Esophagus (tissue), 2 donors: Measurements from ENCODE around the gene AJAP1. TPM values are rescaled to one million over a fixed set of nuclear protein-coding genes. Genes with fewer than 3 reads are reported as not detected.

Source experiments
- H3K27ac ChIP-seq, 2 donors: one replicate each; pipeline ENCODE4 v1.5.1; 2013; ENCODE audit warnings: low read depth in 2 of 2, mild to moderate bottlenecking in 2 of 2, inconsistent platforms in 1 of 2, low read length in 1 of 2, moderate library complexity in 1 of 2
- H3K27me3 ChIP-seq, 2 donors: one replicate each; pipeline ENCODE4 v1.6.1; 2013; ENCODE audit warnings: low read length in 2 of 2, control low read depth in 1 of 2, mild to moderate bottlenecking in 1 of 2; ENCODE audit not compliant: insufficient read depth in 2 of 2, control insufficient read depth in 1 of 2
- H3K36me3 ChIP-seq, 2 donors: one replicate each; pipeline ENCODE4 v1.6.1; 2013; ENCODE audit warnings: low read length in 1 of 2; ENCODE audit not compliant: control insufficient read depth in 2 of 2, insufficient read depth in 2 of 2
- H3K4me1 ChIP-seq, 2 donors: one replicate each; pipeline ENCODE4 v1.6.1; 2013; ENCODE audit warnings: low read length in 1 of 2; ENCODE audit not compliant: control insufficient read depth in 2 of 2, insufficient read depth in 2 of 2
- H3K4me3 ChIP-seq, 2 donors: one replicate each; pipeline ENCODE4 v1.5.1; 2013; ENCODE audit warnings: low read length in 2 of 2, mild to moderate bottlenecking in 2 of 2, low read depth in 1 of 2, moderate library complexity in 1 of 2
- H3K9me3 ChIP-seq, 2 donors: one replicate each; pipeline ENCODE4 v1.6.1; 2013; ENCODE audit warnings: mild to moderate bottlenecking in 2 of 2, low read depth in 1 of 2, low read length in 1 of 2, moderate library complexity in 1 of 2; ENCODE audit not compliant: control insufficient read depth in 2 of 2, insufficient read depth in 1 of 2
- WGBS, 2 donors: extraction: QIAGEN DNeasy Blood & Tissue Kit; methylation state at CpG; one replicate each; pipeline ENCODE4 v1.1.7; 2013; 5-methylcytosine and 5-hydroxymethylcytosine counted together
- polyA plus RNA-seq, 2 donors: library from polyadenylated mRNA; stranded (reverse); fragments of 200-250 nt; gene quantifications; one replicate each; pipeline ENCODE4 v1.2.3, GENCODE V29; 2013
- donor health status: healthy with polysubstance abuse.
- donor health status: Bipolar disorder and iron deficiency.

The AJAP1 gene
- polyA plus RNA-seq, 2 donors = 0.10 to 0.12 TPM

DNA sequence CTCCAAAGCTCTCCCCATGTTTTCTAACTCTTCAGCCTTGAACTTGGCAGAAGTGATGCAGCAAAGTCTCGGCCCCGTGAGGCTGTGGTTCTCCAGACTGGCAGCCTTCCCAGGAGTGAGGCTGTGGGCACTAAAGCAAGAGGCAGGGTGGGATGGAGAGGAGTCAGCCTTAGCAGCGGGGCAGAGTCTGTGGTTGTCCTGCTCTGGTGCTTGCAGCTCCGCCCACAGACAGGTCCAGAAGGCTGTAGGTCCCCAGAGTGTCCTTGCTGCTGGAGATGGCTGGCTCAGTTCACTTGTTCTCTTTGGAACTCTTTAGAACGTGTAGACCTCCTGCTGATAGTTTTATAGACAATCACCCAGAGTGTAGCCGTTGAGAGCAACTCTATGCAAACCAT is 142.6 kb downstream of the AJAP1 start:
- H3K36me3 ChIP-seq = no peaks in the 10 kb centered on the region
- WGBS, 2 donors = 47 to 59% methylated on average over 6 of the region's 6 CpGs
- no peaks in the 10 kb centered on the region for H3K27me3 ChIP-seq
- no peak overlapping the region for H3K4me3 ChIP-seq
- H3K27ac ChIP-seq = no peak overlapping the region
- H3K9me3 ChIP-seq = no peaks in the 10 kb centered on the region
- H3K4me1 ChIP-seq = no peaks in the 10 kb centered on the region

DNA sequence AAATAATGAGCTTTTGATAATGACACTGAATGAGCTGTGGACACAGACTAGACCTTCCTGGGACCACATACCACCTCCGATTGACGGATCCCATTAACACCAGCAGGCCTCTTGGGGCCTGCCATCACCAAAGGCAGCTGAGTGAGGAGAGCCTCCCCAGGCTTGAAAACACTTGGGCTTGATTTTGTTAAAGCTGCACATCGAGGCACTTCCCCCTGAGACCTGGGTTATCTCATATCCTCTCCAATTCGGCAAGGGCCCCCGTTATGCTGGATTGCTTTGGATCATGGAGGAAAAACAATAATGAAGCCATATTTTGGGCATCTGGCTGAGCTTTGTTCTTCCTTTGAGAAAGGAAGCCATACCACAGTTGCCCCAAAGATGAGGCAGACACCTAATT is 143.0 kb downstream of the AJAP1 start:
- WGBS, 2 donors = 80 to 88% methylated on average over 5 of the region's 5 CpGs
- H3K27ac ChIP-seq = no peak overlapping the region
- H3K36me3 ChIP-seq = no peaks in the 10 kb centered on the region
- no peaks in the 10 kb centered on the region for H3K4me1 ChIP-seq
- no peaks in the 10 kb centered on the region for H3K9me3 ChIP-seq
- H3K27me3 ChIP-seq = no peaks in the 10 kb centered on the region
- H3K4me3 ChIP-seq = no peak overlapping the region

DNA sequence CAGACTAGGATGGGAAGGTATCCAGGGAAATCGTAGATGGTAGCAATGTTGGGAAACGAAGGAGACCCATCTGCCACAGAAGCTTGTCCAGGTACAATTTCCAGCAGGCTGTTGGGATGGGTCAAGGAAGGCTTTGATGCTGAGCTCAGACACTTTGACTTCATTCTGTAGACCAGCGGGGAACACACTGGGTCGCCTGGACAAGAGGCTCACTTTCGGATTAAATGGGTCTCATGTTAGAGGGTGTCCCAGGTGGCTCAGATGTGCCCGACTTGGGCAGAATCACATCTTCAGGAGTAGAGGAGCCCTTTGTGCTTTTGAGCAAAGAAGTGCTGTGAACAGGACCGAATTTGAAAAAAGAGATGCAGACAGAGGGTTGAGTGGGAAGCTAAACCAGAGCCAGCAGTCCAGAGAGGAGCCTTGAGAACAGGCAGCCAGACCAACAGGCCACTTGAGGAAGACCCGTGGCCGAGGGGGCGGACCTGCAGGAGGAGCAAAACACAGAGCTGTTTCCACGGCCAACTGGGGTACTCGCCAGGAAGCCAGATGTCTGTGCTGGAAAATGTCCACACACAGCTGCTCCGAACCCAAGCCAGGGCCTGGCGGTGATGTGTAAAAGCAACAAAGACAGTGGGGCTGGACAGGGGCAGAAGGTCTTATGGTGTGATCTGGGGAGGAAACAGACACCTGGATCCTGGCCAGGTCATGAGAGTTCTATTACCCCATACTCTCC is 146.9 kb downstream of the AJAP1 start:
- WGBS, 2 donors = 64 to 72% methylated on average over 14 of the region's 14 CpGs
- no peak overlapping the region for H3K27ac ChIP-seq
- no peak overlapping the region for H3K4me3 ChIP-seq
- H3K9me3 ChIP-seq = no peaks in the 10 kb centered on the region
- no peaks in the 10 kb centered on the region for H3K4me1 ChIP-seq
- no peaks in the 10 kb centered on the region for H3K27me3 ChIP-seq
- H3K36me3 ChIP-seq = no peaks in the 10 kb centered on the region

DNA sequence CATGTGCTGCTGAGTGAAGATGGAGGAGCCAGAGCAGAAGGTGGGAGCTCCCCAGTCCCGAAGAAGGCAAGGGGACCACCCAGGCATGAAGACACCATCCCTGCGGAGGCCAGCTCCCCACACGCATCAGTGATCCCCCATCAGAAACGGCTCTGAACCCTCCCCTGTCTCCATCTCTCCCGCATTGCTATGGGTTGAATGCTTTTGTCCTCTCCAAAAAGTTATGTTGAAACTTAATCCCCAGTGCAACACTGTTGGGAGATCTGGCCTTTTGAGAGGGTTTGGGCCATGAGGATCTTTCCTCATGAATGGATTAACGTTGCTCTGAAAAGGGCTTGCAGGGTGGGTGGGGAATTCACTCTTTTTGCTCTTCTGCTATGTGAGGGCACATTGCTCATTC is 147.6 kb downstream of the AJAP1 start:
- WGBS, 2 donors = 72 to 80% methylated on average over 6 of the region's 6 CpGs
- Histone ChIP-seq H3K4me3 (no peak overlapping the region), H3K4me1 (no peaks in the 10 kb centered on the region), H3K9me3 (no peaks in the 10 kb centered on the region), H3K27me3 (no peaks in the 10 kb centered on the region), H3K36me3 (no peaks in the 10 kb centered on the region), H3K27ac (no peak overlapping the region)

- H3K9me3 ChIP-seq = no peaks in the 10 kb centered on the region
Measured at GRCh38 chr1:4803335-4803734, 148.9 kb downstream of the AJAP1 start.

DNA sequence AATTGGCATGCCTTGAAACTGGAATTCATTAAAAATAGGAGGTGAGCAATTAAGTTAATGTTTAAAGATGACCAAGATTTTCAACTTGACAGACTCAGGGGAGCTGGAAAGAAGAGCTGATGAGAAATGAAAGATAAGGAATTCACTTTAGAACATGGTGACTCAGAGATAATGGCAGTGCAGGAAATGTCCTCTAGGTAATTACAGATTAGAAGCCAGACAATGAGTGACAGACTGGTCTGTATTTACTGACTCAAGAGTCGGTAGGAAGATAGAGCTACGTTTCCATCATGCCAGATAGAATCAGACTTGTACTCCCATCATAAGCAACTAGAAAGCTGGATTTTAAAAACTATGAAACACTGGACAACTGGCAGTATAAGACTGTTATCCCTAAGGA is 151.6 kb downstream of the AJAP1 start:
- Histone ChIP-seq H3K4me1 (no peaks in the 10 kb centered on the region), H3K36me3 (no peaks in the 10 kb centered on the region), H3K27me3 (no peaks in the 10 kb centered on the region), H3K27ac (no peak overlapping the region), H3K9me3 (no peaks in the 10 kb centered on the region), H3K4me3 (no peak overlapping the region)
- WGBS, 2 donors = 43 to 46% methylated on average over 2 of the region's 2 CpGs

More at GRCh38 chr1:4803335-4803734, 148.9 kb downstream of the AJAP1 start:
- no peak overlapping the region for H3K4me3 ChIP-seq
- H3K27me3 ChIP-seq = no peaks in the 10 kb centered on the region
- H3K4me1 ChIP-seq = no peaks in the 10 kb centered on the region
- no peaks in the 10 kb centered on the region for H3K36me3 ChIP-seq
- no peak overlapping the region for H3K27ac ChIP-seq

DNA sequence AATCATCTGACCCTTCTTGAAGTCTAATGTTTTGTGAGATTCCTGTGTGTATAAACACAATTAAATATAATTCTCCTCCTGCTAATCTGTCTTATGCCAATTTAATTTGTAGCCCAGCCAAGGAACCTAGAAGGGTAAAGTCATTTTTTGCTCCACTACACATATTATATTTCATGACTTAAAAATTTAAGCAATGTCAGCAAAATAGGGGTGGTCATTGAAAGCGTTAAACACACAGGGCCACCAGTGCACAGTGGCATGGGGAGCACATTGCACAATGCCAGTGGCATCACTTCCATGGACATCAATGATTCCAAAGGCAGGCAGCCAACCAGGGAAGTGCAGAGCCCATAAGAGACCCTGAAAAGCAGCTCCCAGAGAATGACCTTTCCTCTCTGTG is 166.1 kb downstream of the AJAP1 start:
- H3K36me3 ChIP-seq = no peaks in the 10 kb centered on the region
- 93 to 94% methylated on average over 1 of the region's 1 CpG for WGBS, 2 donors
- no peaks in the 10 kb centered on the region for H3K27me3 ChIP-seq
- no peaks in the 10 kb centered on the region for H3K4me1 ChIP-seq
- no peak overlapping the region for H3K4me3 ChIP-seq
- no peak overlapping the region for H3K27ac ChIP-seq
- H3K9me3 ChIP-seq = peaks cover 0 to 3% of the 10 kb centered on the region in 2 donors

DNA sequence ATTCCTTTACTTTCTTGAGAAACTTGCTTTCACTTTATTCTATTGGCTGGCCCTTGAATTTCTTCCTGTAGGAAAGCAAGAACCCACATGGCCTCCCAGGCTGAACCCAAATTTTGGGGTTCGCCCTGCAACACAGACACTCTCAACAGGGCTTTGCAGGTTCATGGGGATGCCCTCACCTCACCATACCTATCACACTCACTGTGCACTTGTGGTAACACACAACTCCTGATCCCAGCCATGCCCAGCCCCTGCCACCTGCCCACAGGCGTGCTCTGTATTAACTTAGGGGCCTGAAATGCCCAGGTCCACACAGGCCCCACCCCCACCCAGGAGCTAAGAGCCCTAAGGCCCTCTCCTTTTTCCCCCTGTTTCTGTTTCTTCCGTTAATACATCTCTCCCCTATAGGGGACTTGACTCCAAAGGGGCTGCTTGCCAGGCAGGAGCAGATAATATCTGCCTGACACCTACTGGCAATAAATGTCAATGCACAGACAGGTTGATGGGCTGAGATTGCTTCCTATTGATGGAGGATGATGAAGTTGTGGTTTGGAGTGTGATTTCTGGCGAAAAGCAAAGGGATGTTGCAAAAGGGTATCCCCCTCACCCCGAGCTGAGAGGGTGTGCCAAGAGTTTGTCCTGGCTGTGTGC is 171.5 kb downstream of the AJAP1 start:
- 49 to 51% methylated on average over 5 of the region's 5 CpGs for WGBS, 2 donors
- Histone ChIP-seq H3K27me3 (no peaks in the 10 kb centered on the region), H3K36me3 (no peaks in the 10 kb centered on the region), H3K9me3 (peaks cover 0 to 3% of the 10 kb centered on the region in 2 donors), H3K4me1 (peaks cover 0 to 2% of the 10 kb centered on the region in 2 donors), H3K4me3 (no peak overlapping the region), H3K27ac (no peak overlapping the region)

DNA sequence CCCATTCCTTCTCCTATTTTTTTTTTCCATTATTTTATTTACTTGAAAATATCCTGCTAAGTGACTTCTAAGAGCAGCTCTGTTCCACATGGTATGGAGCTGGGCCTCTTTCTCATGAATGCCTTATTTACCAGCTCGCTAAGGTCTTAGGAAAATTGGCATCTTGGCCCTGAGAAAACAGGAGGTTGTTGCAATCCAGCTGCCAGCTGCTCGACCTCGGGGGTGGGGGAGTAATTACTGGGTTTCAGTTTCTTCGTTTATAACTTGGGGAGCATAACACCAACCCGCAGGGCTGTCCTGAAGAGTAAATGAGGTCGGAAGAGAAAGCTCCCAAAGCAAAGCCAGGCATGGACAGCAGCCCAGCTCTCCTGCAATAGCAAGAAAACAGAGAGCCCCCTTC is 176.3 kb downstream of the AJAP1 start:
- WGBS, 2 donors = 32 to 40% methylated on average over 6 of the region's 6 CpGs
- Histone ChIP-seq H3K27ac (no peak overlapping the region), H3K4me3 (no peak overlapping the region), H3K36me3 (no peaks in the 10 kb centered on the region), H3K9me3 (no peaks in the 10 kb centered on the region), H3K4me1 (peaks cover 0 to 2% of the 10 kb centered on the region in 2 donors), H3K27me3 (no peaks in the 10 kb centered on the region)

- H3K4me3 ChIP-seq = no peak overlapping the region
- H3K36me3 ChIP-seq = no peaks in the 10 kb centered on the region
- no peaks in the 10 kb centered on the region for H3K9me3 ChIP-seq
- H3K27me3 ChIP-seq = no peaks in the 10 kb centered on the region
- H3K4me1 ChIP-seq = no peaks in the 10 kb centered on the region
- 34 to 38% methylated on average over 2 of the region's 2 CpGs for WGBS, 2 donors
- no peak overlapping the region for H3K27ac ChIP-seq
Measured at GRCh38 chr1:4836574-4836973, 182.2 kb downstream of the AJAP1 start.
